ENCODE data around the gene SLC7A5.

- TF ChIP-seq, protein P1, sequence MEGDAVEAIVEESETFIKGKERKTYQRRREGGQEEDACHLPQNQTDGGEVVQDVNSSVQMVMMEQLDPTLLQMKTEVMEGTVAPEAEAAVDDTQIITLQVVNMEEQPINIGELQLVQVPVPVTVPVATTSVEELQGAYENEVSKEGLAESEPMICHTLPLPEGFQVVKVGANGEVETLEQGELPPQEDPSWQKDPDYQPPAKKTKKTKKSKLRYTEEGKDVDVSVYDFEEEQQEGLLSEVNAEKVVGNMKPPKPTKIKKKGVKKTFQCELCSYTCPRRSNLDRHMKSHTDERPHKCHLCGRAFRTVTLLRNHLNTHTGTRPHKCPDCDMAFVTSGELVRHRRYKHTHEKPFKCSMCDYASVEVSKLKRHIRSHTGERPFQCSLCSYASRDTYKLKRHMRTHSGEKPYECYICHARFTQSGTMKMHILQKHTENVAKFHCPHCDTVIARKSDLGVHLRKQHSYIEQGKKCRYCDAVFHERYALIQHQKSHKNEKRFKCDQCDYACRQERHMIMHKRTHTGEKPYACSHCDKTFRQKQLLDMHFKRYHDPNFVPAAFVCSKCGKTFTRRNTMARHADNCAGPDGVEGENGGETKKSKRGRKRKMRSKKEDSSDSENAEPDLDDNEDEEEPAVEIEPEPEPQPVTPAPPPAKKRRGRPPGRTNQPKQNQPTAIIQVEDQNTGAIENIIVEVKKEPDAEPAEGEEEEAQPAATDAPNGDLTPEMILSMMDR (conservative IDR thresholded peaks at IDR 0.05; ENCODE audit: low read length), result no peak
- TF ChIP-seq EZH2phosphoT487 (IDR thresholded peaks at IDR 0.05; ENCODE audit: borderline replicate concordance), result no peak
Measured at GRCh38 chr16:87790292-87791100, 78.8 kb downstream of the SLC7A5 start.

Measured in Loucy (cell line).